A549 (cell line): ENCODE results near the gene LGALS3BP. TPM values are rescaled to one million over a fixed set of nuclear protein-coding genes. Genes with fewer than 3 reads are reported as not detected.

Experiments
- ATAC-seq, 2 experiments: fragments of 200-7000 bp in 1 of 2; fragments of >200 bp in 1 of 2; cut with Nextera tagmentation in 1 of 2; cut with Tn5 transposase in 1 of 2; 3 replicates each; pipeline versions ENCODE4 v1.8.0 to v1.9.1; 2018 to 2020; ENCODE audit warnings: mild to moderate bottlenecking in 1 of 2, moderate library complexity in 1 of 2
- CTCF ChIA-PET: fragments of 300-600 bp; sonication (Branson Sonifier 250); formaldehyde crosslinking; extraction: SDS; loops from one replicate; lab custom pipeline; 2021; ENCODE audit warnings: antibody characterized with exemption, inconsistent platforms; lab: Yijun Ruan, JAX
- POLR2A ChIA-PET: fragments of 350-600 bp; formaldehyde crosslinking; extraction: SDS; loops from one replicate; lab custom pipeline; 2021; ENCODE audit warnings: antibody characterized with exemption, inconsistent platforms; lab: Yijun Ruan, JAX
- DNase-seq, 2 experiments: peaks; one replicate each; pipeline versions ENCODE4 v3.0.0 to v3.0.0-alpha.2; 2011 to 2016; ENCODE audit warnings: low read depth in 1 of 2, low spot score in 1 of 2
- FAIRE-seq: peaks from 2 replicates; lab custom pipeline; 2011; peaks lifted over from hg19 to GRCh38; lab: Jason Lieb, UNC
- H3K27ac ChIP-seq, 2 experiments: fragments of >200 bp; sonication (Bioruptor Twin); formaldehyde crosslinking; 3 replicates each; pipeline ENCODE4 v1.5.1; 2016 to 2017
- H3K4me1 ChIP-seq: fragments of >200 bp; sonication (Bioruptor Twin); formaldehyde crosslinking; 3 replicates; pipeline ENCODE4 v1.6.1; 2016
- H3K4me2 ChIP-seq: fragments of >200 bp; sonication (Bioruptor Twin); formaldehyde crosslinking; 3 replicates; pipeline ENCODE4 v1.6.1; 2016
- H3K4me3 ChIP-seq: fragments of >200 bp; sonication (Bioruptor Twin); formaldehyde crosslinking; 3 replicates; pipeline ENCODE4 v1.5.1; 2016
- H3K9me3 ChIP-seq: fragments of >200 bp; sonication (Bioruptor Twin); formaldehyde crosslinking; 3 replicates; pipeline ENCODE4 v1.6.1; 2016
- BHLHE40 ChIP-seq: IDR thresholded peaks from 2 replicates; pipeline ENCODE4 v1.6.1; 2012; ENCODE audit warnings: low read depth, low read length, inconsistent platforms
- CEBPB ChIP-seq, 2 experiments: fragments of >200 bp in 1 of 2; sonication (Bioruptor Twin) in 1 of 2; formaldehyde crosslinking in 1 of 2; IDR thresholded peaks; 2 replicates each; pipeline ENCODE4 v1.6.1; 2012 to 2016
- CHD4 ChIP-seq: fragments of 200-600 bp; sonication (generic); IDR thresholded peaks from 2 replicates; pipeline ENCODE4 v1.6.1; 2016; ENCODE audit warnings: antibody characterized with exemption, mild to moderate bottlenecking, borderline replicate concordance
- FOSB ChIP-seq: fragments of 250-450 bp; sonication (Bioruptor Pico); IDR thresholded peaks from 2 replicates; pipeline ENCODE4 v1.5.0; 2020; ENCODE audit warnings: mild to moderate bottlenecking, moderate library complexity
- FOXS1 ChIP-seq: fragments of 250-450 bp; sonication (Bioruptor Pico); IDR thresholded peaks from 2 replicates; pipeline ENCODE4 v1.5.0; 2020; ENCODE audit warnings: mild to moderate bottlenecking, moderate library complexity
- HMGXB4 ChIP-seq: fragments of 250-450 bp; sonication (Bioruptor Pico); IDR thresholded peaks from 2 replicates; pipeline ENCODE4 v1.5.0; 2021; ENCODE audit warnings: mild to moderate bottlenecking, moderate library complexity, borderline replicate concordance
- JUNB ChIP-seq: fragments of >200 bp; sonication (Bioruptor Twin); formaldehyde crosslinking; IDR thresholded peaks from 2 replicates; pipeline ENCODE4 v1.6.1; 2016
- MAZ ChIP-seq: fragments of 150-350 bp; IDR thresholded peaks from 2 replicates; pipeline ENCODE4 v1.6.1; 2014; ENCODE audit warnings: antibody characterized with exemption, low read depth, low read length, borderline replicate concordance
- MYC ChIP-seq: IDR thresholded peaks from 2 replicates; pipeline ENCODE4 v1.6.1; 2012; ENCODE audit warnings: mild to moderate bottlenecking, inconsistent platforms, low read length, improper control_type of control experiment, borderline replicate concordance
- NPAS2 ChIP-seq: fragments of 250-450 bp; sonication (Bioruptor Pico); IDR thresholded peaks from 2 replicates; pipeline ENCODE4 v1.8.0; 2022; ENCODE audit warnings: mild to moderate bottlenecking, moderate library complexity, borderline replicate concordance
- PBX3 ChIP-seq: IDR thresholded peaks from 2 replicates; pipeline ENCODE4 v1.6.1; 2012
- PHF8 ChIP-seq: fragments of 200-600 bp; sonication (generic); IDR thresholded peaks from 2 replicates; pipeline ENCODE4 v1.6.1; 2016; ENCODE audit warnings: low read depth, mild to moderate bottlenecking, antibody characterized with exemption, moderate library complexity, borderline replicate concordance
- POLR2A ChIP-seq: IDR thresholded peaks from 2 replicates; pipeline ENCODE4 v1.6.1; 2012; ENCODE audit warnings: mild to moderate bottlenecking, low read length
- RAD21 ChIP-seq, 2 experiments: fragments of >200 bp in 1 of 2; sonication (Bioruptor Twin) in 1 of 2; formaldehyde crosslinking in 1 of 2; IDR thresholded peaks in 1 of 2; conservative IDR thresholded peaks in 1 of 2; 2 replicates in 1 of 2; 3 replicates in 1 of 2; pipeline ENCODE4 v1.6.1; 2012 to 2018; ENCODE audit warnings: inconsistent platforms in 1 of 2
- RFX5 ChIP-seq: fragments of 450-650 bp; IDR thresholded peaks from 2 replicates; pipeline ENCODE4 v1.7.1; 2014; ENCODE audit warnings: antibody characterized with exemption, mild to moderate bottlenecking, moderate library complexity
- SMC3 ChIP-seq: fragments of >200 bp; sonication (Bioruptor Twin); formaldehyde crosslinking; IDR thresholded peaks from 3 replicates; pipeline ENCODE4 v1.6.1; 2018; ENCODE audit warnings: inconsistent platforms
- ZNF302 ChIP-seq: fragments of 250-450 bp; sonication (Bioruptor Pico); IDR thresholded peaks from 2 replicates; pipeline ENCODE4 v1.9.0; 2021; ENCODE audit warnings: inconsistent platforms, mild to moderate bottlenecking, moderate library complexity
- ZSCAN20 ChIP-seq: fragments of 250-450 bp; sonication (Bioruptor Pico); IDR thresholded peaks from 2 replicates; pipeline ENCODE4 v1.8.0; 2022; ENCODE audit warnings: mild to moderate bottlenecking, moderate library complexity
- WGBS: methylation state at CpG from one replicate; pipeline ENCODE4 v1.1.6; 2017; ENCODE audit errors: missing lambda C conversion rate; 5-methylcytosine and 5-hydroxymethylcytosine counted together
- polyA plus RNA-seq, 4 experiments: library from polyadenylated mRNA; depleted of rRNA in 3 of 4; stranded (reverse); fragments of >200 nt; fragmentation: RNase III in 1 of 4; extraction: RNeasy Plus Mini Kit Qiagen cat#74134 plus additional on column Dnase treatment in 1 of 4; gene quantifications; 2 replicates in 3 of 4; 3 replicates in 1 of 4; pipeline ENCODE4 v1.2.3, GENCODE V29; 2011 to 2017
- TF ChIP-seq, protein P1 (sequence below): IDR thresholded peaks from 2 replicates; pipeline ENCODE4 v1.6.1; 2012
- TF ChIP-seq, protein P2 (sequence below): fragments of >200 bp; sonication (Bioruptor Twin); formaldehyde crosslinking; IDR thresholded peaks from 2 replicates; pipeline ENCODE4 v1.6.1; 2016

The LGALS3BP gene
- polyA plus RNA-seq, 2 of the 4 experiments (the other 2 are of a cell fraction): 28.3 to 60.0 TPM

DNA sequence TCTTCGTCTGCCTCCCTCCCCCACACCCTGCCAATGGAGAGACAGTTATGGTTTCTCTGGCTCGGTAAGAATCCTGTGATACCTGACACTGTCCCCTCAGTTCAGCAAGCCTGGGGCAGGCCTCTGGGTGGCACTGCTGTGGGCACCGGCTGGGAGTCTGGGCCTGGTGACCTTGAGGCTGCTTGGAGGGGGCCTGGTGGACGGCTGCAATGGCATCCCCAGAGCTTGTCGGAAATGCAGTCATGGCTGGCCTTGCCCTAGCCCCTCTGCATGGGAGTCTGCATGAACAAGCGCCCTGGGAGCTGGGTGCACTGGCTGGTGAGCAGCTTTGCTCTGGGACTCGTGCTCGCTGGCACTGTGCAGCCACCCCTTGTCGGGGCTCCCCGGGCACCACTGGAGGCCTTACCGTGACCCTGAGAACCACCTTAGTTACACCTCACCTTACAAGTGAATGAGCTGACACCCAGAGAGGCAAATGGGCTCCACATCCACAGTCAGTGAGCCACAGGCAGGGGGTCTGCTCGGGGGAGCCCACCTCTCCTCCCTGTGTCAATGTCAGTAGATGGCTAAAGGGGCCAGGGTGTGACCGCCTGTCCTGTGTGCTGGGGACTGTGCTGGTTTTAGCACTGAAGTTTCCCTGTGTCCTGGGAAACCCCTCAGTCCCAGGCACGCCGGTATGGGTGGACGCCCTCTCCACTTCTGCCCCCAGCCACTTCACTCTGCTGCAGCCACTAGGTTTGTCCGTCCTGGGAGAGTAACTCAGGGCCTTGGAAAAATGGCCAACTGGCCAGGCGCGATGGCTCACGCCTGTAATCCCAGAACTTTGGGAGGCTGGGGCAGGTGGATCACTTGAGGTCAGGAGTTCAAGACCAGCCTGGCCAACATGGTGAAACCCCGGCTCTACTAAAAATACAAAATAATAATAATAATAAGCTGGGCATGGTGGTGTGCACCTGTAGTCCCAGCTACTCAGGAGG lies 1.4 kb downstream of the LGALS3BP start:
- ATAC-seq (peak in 1 of 2 experiments; percentile 13; a peak in 2 of 6 replicates), FAIRE-seq (no peak), DNase-seq (no peak)
- Histone ChIP-seq H3K9me3 (no peaks in the 10 kb centered on the region), H3K4me3 (no peak overlapping the region), H3K4me2 (peak overlapping the region; percentile 68; the same call in 2 of the 3 replicates), H3K27ac (peak overlapping the region in 1 of 2 experiments; percentile 20; a peak in 1 of 6 replicates), H3K4me1 (peaks cover 21% of the 10 kb centered on the region; the same call in 2 of the 3 replicates)
- TF ChIP-seq SMC3: no peak
- TF ChIP-seq BHLHE40: no peak
- TF ChIP-seq POLR2A: no peak
- TF ChIP-seq, protein P1, sequence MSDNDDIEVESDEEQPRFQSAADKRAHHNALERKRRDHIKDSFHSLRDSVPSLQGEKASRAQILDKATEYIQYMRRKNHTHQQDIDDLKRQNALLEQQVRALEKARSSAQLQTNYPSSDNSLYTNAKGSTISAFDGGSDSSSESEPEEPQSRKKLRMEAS: no peak
- no peak for TF ChIP-seq RFX5
- no peak for TF ChIP-seq PBX3
- no peak for TF ChIP-seq FOSB (CRISPR knock-in tag)
- TF ChIP-seq JUNB: no peak
- ChIA-PET CTCF (interaction anchor here (1.2 to 10.5 kb wide), 7 partner anchors 8 to 113 kb away, joined by 3 to 169 read pairs (median 5); no protein-coding TSS in a partner anchor), POLR2A (interaction anchor here (1.5 kb wide), 1 partner anchor 8 kb away, joined by 3 read pairs; no protein-coding TSS in a partner anchor)
- 84% methylated on average over 19 of the region's 21 CpGs for WGBS

DNA sequence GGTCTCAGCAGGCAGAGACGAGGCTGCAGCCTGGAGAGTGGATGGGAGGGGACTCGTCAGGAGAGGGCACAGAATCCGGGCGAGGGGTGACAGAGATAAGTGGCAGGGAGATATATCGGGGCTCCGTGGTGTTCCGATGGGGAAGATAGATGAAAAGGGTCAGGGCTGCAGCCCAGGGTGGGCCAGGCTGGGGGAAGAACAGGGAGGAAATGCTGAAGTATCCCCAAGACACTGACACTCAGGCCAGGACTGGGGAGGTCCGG lies 2.1 kb downstream of the LGALS3BP start:
- DNase-seq: no peak
- POLR2A ChIA-PET: interaction anchor here (1.5 kb wide), 1 partner anchor 9 kb away, joined by 3 read pairs; no protein-coding TSS in a partner anchor
- Histone ChIP-seq H3K27ac (peak overlapping the region in 1 of 2 experiments; percentile 20; a peak in 1 of 6 replicates), H3K9me3 (no peaks in the 10 kb centered on the region)
- ATAC-seq: no peak
- FAIRE-seq: no peak
- WGBS: 91% methylated on average over 8 of the region's 8 CpGs
- TF ChIP-seq ZSCAN20 (no peak), ZNF302 (CRISPR knock-in tag) (no peak), SMC3 (no peak), MAZ (no peak), CHD4 (no peak), FOXS1 (no peak), PHF8 (no peak), MYC (no peak), POLR2A (no peak), HMGXB4 (CRISPR knock-in tag) (no peak), NPAS2 (CRISPR knock-in tag) (no peak), CEBPB (IDR thresholded peaks at IDR 0.05) (no peak), RAD21 (conservative IDR thresholded peaks at IDR 0.05 in 1 of 2, IDR thresholded peaks at IDR 0.05 in 1 of 2) (no peak)
- TF ChIP-seq, protein P2, sequence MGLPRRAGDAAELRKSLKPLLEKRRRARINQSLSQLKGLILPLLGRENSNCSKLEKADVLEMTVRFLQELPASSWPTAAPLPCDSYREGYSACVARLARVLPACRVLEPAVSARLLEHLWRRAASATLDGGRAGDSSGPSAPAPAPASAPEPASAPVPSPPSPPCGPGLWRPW: no peak
- TF ChIP-seq, all 56 proteins: peak for 0
- Histone ChIP-seq H3K4me3 (no peak overlapping the region), H3K4me1 (peaks cover 21% of the 10 kb centered on the region; the same call in 2 of the 3 replicates), H3K4me2 (no peak overlapping the region)
- CTCF ChIA-PET: interaction anchor here (0.8 to 10.5 kb wide), 5 partner anchors 9 to 149 kb away, joined by 3 to 169 read pairs (median 5); no protein-coding TSS in a partner anchor
